GM12878 (cell line): ENCODE results near the gene PCSK9.

Source experiments
- EZH2 ChIP-seq: IDR thresholded peaks from 2 replicates; pipeline ENCODE4 v1.6.1; 2012; ENCODE audit warnings: low read depth, mild to moderate bottlenecking, control low read depth, inconsistent platforms, low read length, borderline replicate concordance; ENCODE audit not compliant: control insufficient read depth
- NFYB ChIP-seq: IDR thresholded peaks from 2 replicates; pipeline ENCODE4 v1.6.1; 2011; ENCODE audit warnings: low read depth, mild to moderate bottlenecking, low read length, improper control_type of control experiment, moderate library complexity; ENCODE audit not compliant: insufficient read depth
- ZNF687 ChIP-seq: fragments of 450-650 bp; IDR thresholded peaks from 2 replicates; pipeline ENCODE4 v1.6.1; 2017; ENCODE audit warnings: mild to moderate bottlenecking, moderate library complexity
- TF ChIP-seq, protein P1 (sequence below), 3 experiments: IDR thresholded peaks in 2 of 3; conservative IDR thresholded peaks in 1 of 3; 2 replicates each; pipeline ENCODE4 v1.5.1; 2011; ENCODE audit warnings: low read depth in 3 of 3, low read length in 3 of 3, mild to moderate bottlenecking in 3 of 3, control low read depth in 2 of 3, moderate library complexity in 2 of 3, inconsistent platforms in 1 of 3, mixed read lengths in 1 of 3; ENCODE audit not compliant: control insufficient read depth in 2 of 3, insufficient read depth in 1 of 3; ENCODE audit errors: extremely low read depth in 1 of 3
- TF ChIP-seq, protein P2 (sequence below): IDR thresholded peaks from 2 replicates; pipeline ENCODE4 v1.6.1; 2012; ENCODE audit warnings: low read depth, low read length, improper control_type of control experiment

- no peak for TF ChIP-seq NFYB
- TF ChIP-seq, protein P1, sequence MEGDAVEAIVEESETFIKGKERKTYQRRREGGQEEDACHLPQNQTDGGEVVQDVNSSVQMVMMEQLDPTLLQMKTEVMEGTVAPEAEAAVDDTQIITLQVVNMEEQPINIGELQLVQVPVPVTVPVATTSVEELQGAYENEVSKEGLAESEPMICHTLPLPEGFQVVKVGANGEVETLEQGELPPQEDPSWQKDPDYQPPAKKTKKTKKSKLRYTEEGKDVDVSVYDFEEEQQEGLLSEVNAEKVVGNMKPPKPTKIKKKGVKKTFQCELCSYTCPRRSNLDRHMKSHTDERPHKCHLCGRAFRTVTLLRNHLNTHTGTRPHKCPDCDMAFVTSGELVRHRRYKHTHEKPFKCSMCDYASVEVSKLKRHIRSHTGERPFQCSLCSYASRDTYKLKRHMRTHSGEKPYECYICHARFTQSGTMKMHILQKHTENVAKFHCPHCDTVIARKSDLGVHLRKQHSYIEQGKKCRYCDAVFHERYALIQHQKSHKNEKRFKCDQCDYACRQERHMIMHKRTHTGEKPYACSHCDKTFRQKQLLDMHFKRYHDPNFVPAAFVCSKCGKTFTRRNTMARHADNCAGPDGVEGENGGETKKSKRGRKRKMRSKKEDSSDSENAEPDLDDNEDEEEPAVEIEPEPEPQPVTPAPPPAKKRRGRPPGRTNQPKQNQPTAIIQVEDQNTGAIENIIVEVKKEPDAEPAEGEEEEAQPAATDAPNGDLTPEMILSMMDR (IDR thresholded peaks at IDR 0.05 in 2 of 3, conservative IDR thresholded peaks at IDR 0.05 in 1 of 3; ENCODE audit: control insufficient read depth in 2 of 3, extremely low read depth in 1 of 3, insufficient read depth in 1 of 3, low read depth in 3 of 3, low read length in 3 of 3) = no peak
- no peak for TF ChIP-seq EZH2
- TF ChIP-seq, protein P2, sequence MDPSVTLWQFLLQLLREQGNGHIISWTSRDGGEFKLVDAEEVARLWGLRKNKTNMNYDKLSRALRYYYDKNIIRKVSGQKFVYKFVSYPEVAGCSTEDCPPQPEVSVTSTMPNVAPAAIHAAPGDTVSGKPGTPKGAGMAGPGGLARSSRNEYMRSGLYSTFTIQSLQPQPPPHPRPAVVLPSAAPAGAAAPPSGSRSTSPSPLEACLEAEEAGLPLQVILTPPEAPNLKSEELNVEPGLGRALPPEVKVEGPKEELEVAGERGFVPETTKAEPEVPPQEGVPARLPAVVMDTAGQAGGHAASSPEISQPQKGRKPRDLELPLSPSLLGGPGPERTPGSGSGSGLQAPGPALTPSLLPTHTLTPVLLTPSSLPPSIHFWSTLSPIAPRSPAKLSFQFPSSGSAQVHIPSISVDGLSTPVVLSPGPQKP = no peak
- no peak for TF ChIP-seq ZNF687
These were observed 41.7 kb upstream of the PCSK9 start for GRCh38 chr1:54997711-54997986.
